B cell (primary cell): Measurements from ENCODE around the gene ADAP1. TPM values are rescaled to one million over a fixed set of nuclear protein-coding genes. Genes with fewer than 3 reads are reported as not detected.

Experiments
- ATAC-seq: fragments of 200-7000 bp; cut with Tn5 transposase; one replicate; pipeline ENCODE4 v1.10.0; 2021; ENCODE audit warnings: low read depth, mild to moderate bottlenecking, moderate number of reproducible peaks, moderate library complexity
- CTCF ChIA-PET: fragments of 350-600 bp; sonication (Branson Sonifier 250); formaldehyde crosslinking; loops from one replicate; lab custom pipeline; 2021; ENCODE audit warnings: antibody characterized with exemption, inconsistent platforms; lab: Charles Lee
- POLR2A ChIA-PET: fragments of 350-600 bp; sonication (Branson Sonifier 250); formaldehyde crosslinking; loops from one replicate; lab custom pipeline; 2021; ENCODE audit warnings: antibody characterized with exemption; lab: Charles Lee
- DNase-seq: peaks from one replicate; pipeline ENCODE4 v3.0.0; 2013
- H2AFZ ChIP-seq: 2 replicates; pipeline ENCODE4 v1.6.1; 2012; ENCODE audit warnings: mild to moderate bottlenecking, low read depth, low read length; ENCODE audit not compliant: insufficient read depth, poor library complexity, severe bottlenecking
- H3K27ac ChIP-seq, 2 donors: 1 replicate in 1 of 2; 2 replicates in 1 of 2; pipeline ENCODE4 v1.5.1; 2012 to 2013; ENCODE audit warnings: low read length in 2 of 2, mild to moderate bottlenecking in 2 of 2, moderate library complexity in 1 of 2
- H3K27me3 ChIP-seq, 4 experiments: fragments of 200-600 bp in 1 of 4; sonication (generic) in 1 of 4; replicated peaks in 1 of 4; 1 replicate in 2 of 4; 2 replicates in 2 of 4; pipeline versions ENCODE4 v1.6.1 to v1.7.0; 2013 to 2016; ENCODE audit warnings: low read length in 3 of 4, mild to moderate bottlenecking in 2 of 4, mixed read lengths in 1 of 4, moderate library complexity in 1 of 4; ENCODE audit not compliant: insufficient read depth in 4 of 4, control insufficient read depth in 3 of 4; ENCODE audit errors: control extremely low read depth in 1 of 4
- H3K36me3 ChIP-seq, 2 experiments: replicated peaks in 1 of 2; 1 replicate in 1 of 2; 2 replicates in 1 of 2; pipeline versions ENCODE4 v1.6.1 to v1.7.1; 2013; ENCODE audit warnings: low read length in 1 of 2; ENCODE audit not compliant: insufficient read depth in 2 of 2, control insufficient read depth in 1 of 2; ENCODE audit errors: control extremely low read depth in 1 of 2, extremely low read depth in 1 of 2
- H3K4me1 ChIP-seq, 2 donors: fragments of 200-600 bp in 1 of 2; sonication (generic) in 1 of 2; 1 replicate in 1 of 2; 2 replicates in 1 of 2; pipeline versions ENCODE4 v1.5.1 to v1.6.1; 2013 to 2017; ENCODE audit warnings: low read length in 2 of 2; ENCODE audit not compliant: control insufficient read depth in 2 of 2, insufficient read depth in 2 of 2
- H3K4me2 ChIP-seq: replicated peaks from 2 replicates; pipeline ENCODE3; 2012; ENCODE audit warnings: mild to moderate bottlenecking, low read depth, low read length; ENCODE audit not compliant: poor library complexity, severe bottlenecking
- H3K4me3 ChIP-seq, 5 experiments: fragments of 200-600 bp in 1 of 5; sonication (generic) in 1 of 5; 1 replicate in 3 of 5; 2 replicates in 2 of 5; pipeline versions ENCODE4 v1.5.1 to v1.7.0; 2011 to 2016; ENCODE audit warnings: low read length in 4 of 5, mild to moderate bottlenecking in 4 of 5, low read depth in 2 of 5, control low read depth in 1 of 5, moderate library complexity in 1 of 5; ENCODE audit not compliant: insufficient read depth in 1 of 5; ENCODE audit errors: control extremely low read depth in 1 of 5, extremely low read depth in 1 of 5
- H3K79me2 ChIP-seq: fragments of 200-600 bp; sonication (generic); one replicate; pipeline ENCODE4 v1.6.0; 2016; ENCODE audit warnings: low read length; ENCODE audit not compliant: control insufficient read depth, insufficient read depth
- H3K9ac ChIP-seq: fragments of 200-600 bp; sonication (generic); 2 replicates; pipeline ENCODE4 v1.6.1; 2017; ENCODE audit warnings: mild to moderate bottlenecking, low read length, moderate library complexity
- H3K9me3 ChIP-seq, 3 donors: one replicate each; pipeline versions ENCODE4 v1.6.1 to v1.7.1; 2013; ENCODE audit warnings: low read length in 2 of 3; ENCODE audit not compliant: control insufficient read depth in 2 of 3, insufficient read depth in 1 of 3; ENCODE audit errors: control extremely low read depth in 1 of 3
- H4K20me1 ChIP-seq: 2 replicates; pipeline ENCODE4 v1.6.0; 2012; ENCODE audit warnings: mild to moderate bottlenecking, low read length; ENCODE audit not compliant: insufficient read depth, control insufficient read depth, poor library complexity, severe bottlenecking
- H3K27ac Mint-ChIP-seq: one replicate; pipeline ENCODE4 v1.8.0; 2021; ENCODE audit warnings: mixed read lengths
- H3K27me3 Mint-ChIP-seq: one replicate; pipeline ENCODE4 v1.8.0; 2021; ENCODE audit warnings: mixed read lengths
- H3K4me1 Mint-ChIP-seq: one replicate; pipeline ENCODE4 v1.8.0; 2021; ENCODE audit warnings: mixed read lengths
- H3K4me3 Mint-ChIP-seq: one replicate; pipeline ENCODE4 v1.8.0; 2021; ENCODE audit warnings: mixed read lengths
- H3K9me3 Mint-ChIP-seq: one replicate; pipeline ENCODE4 v1.8.0; 2022; ENCODE audit warnings: mixed read lengths; ENCODE audit not compliant: insufficient read depth
- CTCF ChIP-seq: fragments of 200-600 bp; IDR thresholded peaks from one replicate; pipeline ENCODE4 v1.8.0; 2022; ENCODE audit warnings: antibody characterized with exemption, mild to moderate bottlenecking
- EZH2 ChIP-seq: IDR thresholded peaks from 2 replicates; pipeline ENCODE4 v1.6.1; 2012; ENCODE audit warnings: borderline replicate concordance, low read depth, mild to moderate bottlenecking, moderate library complexity, low read length; ENCODE audit not compliant: insufficient read depth, poor library complexity, severe bottlenecking
- whole genome bisulfite sequencing: methylation state at CpG from one replicate; pipeline ENCODE4 v1.1.5; 2013; ENCODE audit warnings: missing lambda C conversion rate; ENCODE audit not compliant: insufficient coverage; 5-methylcytosine and 5-hydroxymethylcytosine counted together
- intact Hi-C: fragments of 100-400 bp; cut with micrococcal nuclease; formaldehyde crosslinking; loops from one replicate; pipeline ENCODE4 v1.10.0; 2022
- polyA plus RNA-seq: library from polyadenylated mRNA; depleted of rRNA; stranded (reverse); fragments of >200 nt; gene quantifications from 2 replicates; pipeline ENCODE4 v1.2.3, GENCODE V29; 2012
- total RNA-seq, 2 donors: library from RNA; stranded (reverse); fragments of 120-200 nt in 1 of 2; gene quantifications; 1 replicate in 1 of 2; 2 replicates in 1 of 2; pipeline versions ENCODE4 v1.2.3 to v1.2.4, GENCODE V29; 2013 to 2022

The ADAP1 gene
- total and polyA plus RNA-seq, 2 donors (not counting 1 experiment from before 2014, with no cell fraction given), result 10.8 to 12.9 TPM

- no peaks in the 10 kb centered on the region for H3K9me3 ChIP-seq
- no peak overlapping the region for H3K27ac ChIP-seq
- ATAC-seq (no peak), DNase-seq (no peak)
- no peaks in the 10 kb centered on the region for H3K27me3 ChIP-seq
- H4K20me1 ChIP-seq, result peaks cover 7% of the 10 kb centered on the region
- H3K9ac ChIP-seq, result no peak overlapping the region
- Mint-ChIP-seq H3K27ac (no peak overlapping the region), H3K4me3 (no peak overlapping the region), H3K27me3 (peaks cover 9% of the 10 kb centered on the region), H3K4me1 (no peaks in the 10 kb centered on the region), H3K9me3 (no peaks in the 10 kb centered on the region)
- TF ChIP-seq EZH2 (no peak), CTCF (no peak)
- ChIA-PET POLR2A (no interaction called here), CTCF (no interaction called here)
- H3K4me1 ChIP-seq, result peaks cover 0 to 5% of the 10 kb centered on the region in 2 donors
- no peak overlapping the region for H3K4me2 ChIP-seq
- H3K79me2 ChIP-seq, result no peaks in the 10 kb centered on the region
- intact Hi-C loops, result no loop called here
- peaks cover 0 to 10% of the 10 kb centered on the region in 2 experiments for H3K36me3 ChIP-seq
- 90% methylated on average over 8 of the region's 8 CpGs for WGBS
- H2AFZ ChIP-seq, result no peak overlapping the region
- no peak overlapping the region for H3K4me3 ChIP-seq
Measured at GRCh38 chr7:901041-901387, 53.5 kb downstream of the ADAP1 start.

- ChIA-PET POLR2A (no interaction called here), CTCF (no interaction called here)
- H4K20me1 ChIP-seq, result peaks cover 7% of the 10 kb centered on the region
- DNase-seq, result no peak
- H3K4me1 ChIP-seq, result peaks cover 0 to 5% of the 10 kb centered on the region in 2 donors
- no peak overlapping the region for H3K27ac Mint-ChIP-seq
- no peak for TF ChIP-seq CTCF
- no peak for TF ChIP-seq EZH2
- no peak overlapping the region for H3K27ac ChIP-seq
- intact Hi-C loops, result no loop called here
- ATAC-seq, result no peak
- no peaks in the 10 kb centered on the region for H3K27me3 ChIP-seq
- no peaks in the 10 kb centered on the region for H3K79me2 ChIP-seq
- peaks cover 0 to 15% of the 10 kb centered on the region in 2 experiments for H3K36me3 ChIP-seq
- no peak overlapping the region for H3K4me2 ChIP-seq
- no peaks in the 10 kb centered on the region for H3K9me3 Mint-ChIP-seq
- H3K9ac ChIP-seq, result no peak overlapping the region
- 86% methylated on average over 25 of the region's 26 CpGs for WGBS
- H3K4me1 Mint-ChIP-seq, result no peaks in the 10 kb centered on the region
- H3K9me3 ChIP-seq, result no peaks in the 10 kb centered on the region
- H3K27me3 Mint-ChIP-seq, result peaks cover 9% of the 10 kb centered on the region
- H3K4me3 ChIP-seq, result no peak overlapping the region
- H2AFZ ChIP-seq, result no peak overlapping the region
- no peak overlapping the region for H3K4me3 Mint-ChIP-seq
Measured at GRCh38 chr7:900331-901040, 54.0 kb downstream of the ADAP1 start.
